GM10266 (cell line): ENCODE measurements around the gene SH3RF1.

Source experiments
- DNase-seq: peaks from one replicate; pipeline ENCODE4 v3.0.0; 2012; ENCODE audit errors: extremely low spot score
- CTCF ChIP-seq: IDR thresholded peaks from 2 replicates; pipeline ENCODE4 v1.5.1; 2012; ENCODE audit warnings: mild to moderate bottlenecking, low read depth; ENCODE audit not compliant: control insufficient read depth, insufficient read depth; ENCODE audit errors: missing control alignments

The SH3RF1 gene

DNA sequence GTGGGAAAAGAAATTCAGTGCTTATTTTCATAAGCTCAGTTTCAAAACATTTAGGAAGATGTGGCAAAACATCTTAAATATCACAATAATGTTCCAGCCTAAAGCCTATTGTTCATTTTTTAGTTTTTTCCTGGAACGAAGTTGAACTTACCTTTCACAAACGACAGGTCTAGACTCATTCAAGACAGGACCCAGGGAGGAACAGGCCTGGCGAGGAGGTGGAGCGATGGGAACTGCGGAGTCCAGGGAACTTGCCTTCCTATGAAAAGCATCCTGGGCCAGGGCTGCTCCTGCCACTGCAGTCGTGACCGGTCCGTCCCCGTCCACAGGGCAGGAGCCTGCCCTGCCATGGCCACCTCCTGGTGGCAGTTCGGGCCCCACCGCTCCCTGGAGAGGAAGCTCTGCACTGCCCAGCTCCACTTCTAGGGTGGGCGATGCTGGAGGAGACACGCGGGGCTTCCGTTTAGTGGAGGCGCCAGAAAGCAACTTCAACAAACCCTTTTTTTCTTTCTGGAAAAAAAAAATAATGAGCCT, 164.0 kb downstream of the SH3RF1 start:
- no peak for TF ChIP-seq CTCF
- DNase-seq: no peak

DNA sequence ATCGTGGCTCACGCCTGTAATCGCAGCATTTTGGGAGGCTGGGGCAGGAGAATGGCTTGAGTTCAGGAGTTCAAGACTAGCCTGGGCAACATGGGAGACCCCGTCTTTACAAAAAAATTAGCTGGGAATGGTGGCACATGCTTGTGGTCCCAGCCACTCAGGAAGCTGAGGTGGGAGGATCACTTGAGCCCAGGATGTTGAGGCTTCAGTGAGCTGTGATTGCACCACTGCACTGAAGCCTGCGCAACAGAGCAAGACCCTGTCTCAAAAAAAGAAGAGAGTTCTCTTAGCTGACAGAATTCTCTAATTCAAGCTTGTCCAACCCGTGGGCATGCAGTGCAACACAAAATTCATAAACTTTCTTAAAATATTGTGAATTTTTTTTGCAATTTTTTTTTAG, 165.1 kb downstream of the SH3RF1 start:
- TF ChIP-seq CTCF: no peak
- DNase-seq: no peak

GRCh38 chr4:169103966-169104412, 166.8 kb downstream of the SH3RF1 start:
- DNase-seq: no peak
- no peak for TF ChIP-seq CTCF

GRCh38 chr4:169102026-169102425, 168.7 kb downstream of the SH3RF1 start:
- TF ChIP-seq CTCF: no peak
- no peak for DNase-seq

GRCh38 chr4:169100670-169101101, 170.1 kb downstream of the SH3RF1 start:
- DNase-seq: no peak
- no peak for TF ChIP-seq CTCF

DNA sequence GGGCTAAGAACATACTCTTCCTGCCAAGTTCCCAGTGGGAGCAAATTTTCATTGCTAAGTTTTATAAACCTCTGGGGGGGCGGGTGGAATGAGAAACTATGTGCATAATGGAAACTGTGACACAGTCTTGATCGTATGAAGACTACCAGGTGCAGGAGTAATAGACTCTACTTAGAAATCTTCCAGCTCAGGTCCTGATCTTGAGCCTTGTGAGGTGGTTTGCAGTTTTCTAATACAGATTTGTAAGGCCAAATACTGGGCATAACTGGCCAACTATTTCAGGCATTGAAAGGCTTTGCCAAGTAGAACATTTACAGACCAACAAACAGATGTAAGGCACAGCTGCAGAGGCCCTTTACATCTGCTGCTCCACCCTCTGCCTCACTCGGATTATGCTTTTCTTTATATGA, 171.0 kb downstream of the SH3RF1 start:
- TF ChIP-seq CTCF: no peak
- DNase-seq: peak; percentile 35

- TF ChIP-seq CTCF: no peak
Observed at GRCh38 chr4:169098969-169099690, 171.6 kb downstream of the SH3RF1 start.

More at GRCh38 chr4:169098969-169099690, 171.6 kb downstream of the SH3RF1 start:
- no peak for DNase-seq
